Measurements from ENCODE around the gene JAML. TPM values are rescaled to one million over a fixed set of nuclear protein-coding genes. Genes with fewer than 3 reads are reported as not detected.
A peak's percentile ranks its signal among the peaks of the same experiment; 100 is the strongest.

Gene JAML
- total RNA-seq, 1 experiment from 2014 or later, result not detected

- DNase-seq (ENCODE audit: low spot score), result no peak
These were observed 77.3 kb downstream of the JAML start for GRCh38 chr11:118147502-118147901.

- DNase-seq (ENCODE audit: low spot score), result no peak
These were observed 78.3 kb downstream of the JAML start for GRCh38 chr11:118146554-118146953.

- peak; percentile 97 for DNase-seq (ENCODE audit: low spot score)
These were observed 79.3 kb downstream of the JAML start for GRCh38 chr11:118145285-118146227.

- no peak for DNase-seq (ENCODE audit: low spot score)
These were observed 80.2 kb downstream of the JAML start for GRCh38 chr11:118144301-118145268.

Small RNA genes within 50 kb of the gene (small RNA-seq; reads per million reads assigned to genes)
- gene HSPE1P18, result not detected

Other genes with a start within 250 kb of the JAML start
- 0.21 TPM in 1 of 2 replicates, not detected in the other for gene IL10RA, start 238.6 kb downstream of the JAML start, total RNA-seq (2014; rRNA removed; shearing (Covaris generic))
- 152 and 157 TPM in 2 replicates for gene TMPRSS4, start 147.9 kb downstream of the JAML start, total RNA-seq (2014; rRNA removed; shearing (Covaris generic))
- gene SMIM35, start 138.0 kb downstream of the JAML start, total RNA-seq (2014; rRNA removed; shearing (Covaris generic)), result not detected in 2 replicates
- gene SCN4B, start 72.2 kb downstream of the JAML start, total RNA-seq (2014; rRNA removed; shearing (Covaris generic)), result not detected in 2 replicates
- gene SCN2B, start 48.4 kb downstream of the JAML start, total RNA-seq (2014; rRNA removed; shearing (Covaris generic)), result not detected in 2 replicates
- gene MPZL3, start 27.4 kb upstream of the JAML start, total RNA-seq (2014; rRNA removed; shearing (Covaris generic)), result 11.1 and 11.7 TPM in 2 replicates
- 24.3 and 30.4 TPM in 2 replicates for gene MPZL2, start 39.3 kb upstream of the JAML start, total RNA-seq (2014; rRNA removed; shearing (Covaris generic))
- gene CD3E, start 79.7 kb upstream of the JAML start, total RNA-seq (2014; rRNA removed; shearing (Covaris generic)), result not detected in 2 replicates
- not detected in 2 replicates for gene CD3D, start 117.7 kb upstream of the JAML start, total RNA-seq (2014; rRNA removed; shearing (Covaris generic))
- gene CD3G, start 119.3 kb upstream of the JAML start, total RNA-seq (2014; rRNA removed; shearing (Covaris generic)), result not detected in 2 replicates
- gene UBE4A, start 134.6 kb upstream of the JAML start, total RNA-seq (2014; rRNA removed; shearing (Covaris generic)), result 23.6 and 24.1 TPM in 2 replicates
- 222 and 227 TPM in 2 replicates for gene ATP5MG, start 176.6 kb upstream of the JAML start, total RNA-seq (2014; rRNA removed; shearing (Covaris generic))
- gene KMT2A, start 211.5 kb upstream of the JAML start, total RNA-seq (2014; rRNA removed; shearing (Covaris generic)), result 49.7 and 54.8 TPM in 2 replicates

Data from HT-29 (cell line).